ENCODE data around the gene PILRB. TPM values are rescaled to one million over a fixed set of nuclear protein-coding genes. Genes with fewer than 3 reads are reported as not detected.

The PILRB gene
- total and polyA plus RNA-seq, 7 donors = 4.9 to 65.6 (median 34.2) TPM

GRCh38 chr7:100397315-100398081, 39.6 kb downstream of the PILRB start:
- Histone ChIP-seq H3K36me3 (no peaks in the 10 kb centered on the region), H3K27ac (no peak overlapping the region), H3K4me3 (no peak overlapping the region), H3K4me1 (no peaks in the 10 kb centered on the region), H3K27me3 (no peaks in the 10 kb centered on the region), H3K9me3 (no peaks in the 10 kb centered on the region)
- no peak for TF ChIP-seq EP300 (IDR thresholded peaks at IDR 0.05)
- no peak for TF ChIP-seq CTCF (IDR thresholded peaks at IDR 0.05)
- TF ChIP-seq POLR2AphosphoS5 (IDR thresholded peaks at IDR 0.05) = no peak
- no peak for TF ChIP-seq POLR2A (IDR thresholded peaks at IDR 0.05)
- intact Hi-C loops (cut with DNase I) = no loop called here
- DNase-seq = no peak
- 58 to 71% methylated on average over 13 of the region's 13 CpGs for WGBS, 2 donors

- no peaks in the 10 kb centered on the region for H3K4me1 ChIP-seq
- H3K27ac ChIP-seq = no peak overlapping the region
- no peaks in the 10 kb centered on the region for H3K9me3 ChIP-seq
- WGBS, 2 donors = 24 to 50% methylated on average over 2 of the region's 2 CpGs
- no peaks in the 10 kb centered on the region for H3K36me3 ChIP-seq
- no peak overlapping the region for H3K4me3 ChIP-seq
- no peak for DNase-seq
- intact Hi-C loops (cut with DNase I) = no loop called here
- no peaks in the 10 kb centered on the region for H3K27me3 ChIP-seq
- TF ChIP-seq CTCF (IDR thresholded peaks at IDR 0.05) (no peak), POLR2A (IDR thresholded peaks at IDR 0.05) (no peak), POLR2AphosphoS5 (IDR thresholded peaks at IDR 0.05) (no peak), EP300 (IDR thresholded peaks at IDR 0.05) (no peak)
These were observed 40.3 kb downstream of the PILRB start for GRCh38 chr7:100398239-100398638.

DNA sequence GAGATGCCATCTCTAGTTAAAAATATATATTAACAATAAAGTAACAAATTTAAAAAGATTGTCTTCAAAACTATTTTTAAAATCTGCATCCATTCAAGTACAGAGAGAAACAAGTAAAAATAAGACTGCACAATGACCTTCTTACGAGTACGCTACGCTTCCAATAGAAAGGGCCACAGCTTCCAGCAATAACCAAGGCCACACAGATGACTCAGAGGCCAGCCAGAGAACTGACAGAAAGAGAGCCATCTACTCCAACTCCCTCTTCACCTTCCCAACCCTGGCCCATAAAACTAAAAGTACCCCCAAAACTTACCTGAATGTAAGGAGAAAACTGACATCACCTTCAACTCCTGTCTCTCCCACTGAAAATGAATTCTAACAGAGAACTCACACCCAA, 42.1 kb downstream of the PILRB start:
- Histone ChIP-seq H3K4me3 (no peak overlapping the region), H3K27ac (no peak overlapping the region), H3K36me3 (no peaks in the 10 kb centered on the region), H3K9me3 (no peaks in the 10 kb centered on the region), H3K4me1 (no peaks in the 10 kb centered on the region), H3K27me3 (no peaks in the 10 kb centered on the region)
- intact Hi-C loops (cut with DNase I) = no loop called here
- no peak for DNase-seq
- TF ChIP-seq EP300 (IDR thresholded peaks at IDR 0.05) (no peak), POLR2AphosphoS5 (IDR thresholded peaks at IDR 0.05) (no peak), POLR2A (IDR thresholded peaks at IDR 0.05) (no peak), CTCF (IDR thresholded peaks at IDR 0.05) (no peak)
- 98 to 99% methylated on average over 3 of the region's 3 CpGs for WGBS, 2 donors

- DNase-seq = no peak
- Histone ChIP-seq H3K9me3 (no peaks in the 10 kb centered on the region), H3K36me3 (no peaks in the 10 kb centered on the region), H3K4me3 (no peak overlapping the region), H3K27ac (no peak overlapping the region), H3K27me3 (no peaks in the 10 kb centered on the region), H3K4me1 (no peaks in the 10 kb centered on the region)
- TF ChIP-seq POLR2A (IDR thresholded peaks at IDR 0.05) = no peak
- no peak for TF ChIP-seq EP300 (IDR thresholded peaks at IDR 0.05)
- TF ChIP-seq CTCF (IDR thresholded peaks at IDR 0.05) = no peak
- TF ChIP-seq POLR2AphosphoS5 (IDR thresholded peaks at IDR 0.05) = no peak
- WGBS, 2 donors = 84 to 89% methylated on average over 11 of the region's 11 CpGs
- intact Hi-C loops (cut with DNase I) = no loop called here
These were observed 42.7 kb downstream of the PILRB start for GRCh38 chr7:100400656-100401055.

- no peak for TF ChIP-seq EP300 (IDR thresholded peaks at IDR 0.05)
- no peak for TF ChIP-seq POLR2AphosphoS5 (IDR thresholded peaks at IDR 0.05)
- TF ChIP-seq POLR2A (IDR thresholded peaks at IDR 0.05) = no peak
- no peak for TF ChIP-seq CTCF (IDR thresholded peaks at IDR 0.05)
- no peaks in the 10 kb centered on the region for H3K36me3 ChIP-seq
- no peaks in the 10 kb centered on the region for H3K9me3 ChIP-seq
- WGBS, 2 donors = 84 to 87% methylated on average over 5 of the region's 5 CpGs
- intact Hi-C loops (cut with DNase I) = no loop called here
- no peak for DNase-seq
- H3K27ac ChIP-seq = no peak overlapping the region
- no peaks in the 10 kb centered on the region for H3K27me3 ChIP-seq
- H3K4me3 ChIP-seq = no peak overlapping the region
- H3K4me1 ChIP-seq = no peaks in the 10 kb centered on the region
These were observed 43.9 kb downstream of the PILRB start for GRCh38 chr7:100401811-100402210.
